B cell (primary cell): ENCODE measurements around the gene RPTOR. TPM values are rescaled to one million over a fixed set of nuclear protein-coding genes. Genes with fewer than 3 reads are reported as not detected.

ENCODE experiments used
- ATAC-seq: fragments of 200-7000 bp; cut with Tn5 transposase; one replicate; pipeline ENCODE4 v1.10.0; 2021; ENCODE audit warnings: low read depth, mild to moderate bottlenecking, moderate number of reproducible peaks, moderate library complexity
- CTCF ChIA-PET: fragments of 350-600 bp; sonication (Branson Sonifier 250); formaldehyde crosslinking; loops from one replicate; lab custom pipeline; 2021; ENCODE audit warnings: antibody characterized with exemption, inconsistent platforms; lab: Charles Lee
- POLR2A ChIA-PET: fragments of 350-600 bp; sonication (Branson Sonifier 250); formaldehyde crosslinking; loops from one replicate; lab custom pipeline; 2021; ENCODE audit warnings: antibody characterized with exemption; lab: Charles Lee
- DNase-seq: peaks from one replicate; pipeline ENCODE4 v3.0.0; 2013
- H2AFZ ChIP-seq: 2 replicates; pipeline ENCODE4 v1.6.1; 2012; ENCODE audit warnings: mild to moderate bottlenecking, low read depth, low read length; ENCODE audit not compliant: insufficient read depth, poor library complexity, severe bottlenecking
- H3K27ac ChIP-seq, 2 donors: 1 replicate in 1 of 2; 2 replicates in 1 of 2; pipeline ENCODE4 v1.5.1; 2012 to 2013; ENCODE audit warnings: low read length in 2 of 2, mild to moderate bottlenecking in 2 of 2, moderate library complexity in 1 of 2
- H3K27me3 ChIP-seq, 4 experiments: fragments of 200-600 bp in 1 of 4; sonication (generic) in 1 of 4; replicated peaks in 1 of 4; 1 replicate in 2 of 4; 2 replicates in 2 of 4; pipeline versions ENCODE4 v1.6.1 to v1.7.0; 2013 to 2016; ENCODE audit warnings: low read length in 3 of 4, mild to moderate bottlenecking in 2 of 4, mixed read lengths in 1 of 4, moderate library complexity in 1 of 4; ENCODE audit not compliant: insufficient read depth in 4 of 4, control insufficient read depth in 3 of 4; ENCODE audit errors: control extremely low read depth in 1 of 4
- H3K36me3 ChIP-seq, 2 experiments: replicated peaks in 1 of 2; 1 replicate in 1 of 2; 2 replicates in 1 of 2; pipeline versions ENCODE4 v1.6.1 to v1.7.1; 2013; ENCODE audit warnings: low read length in 1 of 2; ENCODE audit not compliant: insufficient read depth in 2 of 2, control insufficient read depth in 1 of 2; ENCODE audit errors: control extremely low read depth in 1 of 2, extremely low read depth in 1 of 2
- H3K4me1 ChIP-seq, 2 donors: fragments of 200-600 bp in 1 of 2; sonication (generic) in 1 of 2; 1 replicate in 1 of 2; 2 replicates in 1 of 2; pipeline versions ENCODE4 v1.5.1 to v1.6.1; 2013 to 2017; ENCODE audit warnings: low read length in 2 of 2; ENCODE audit not compliant: control insufficient read depth in 2 of 2, insufficient read depth in 2 of 2
- H3K4me2 ChIP-seq: replicated peaks from 2 replicates; pipeline ENCODE3; 2012; ENCODE audit warnings: mild to moderate bottlenecking, low read depth, low read length; ENCODE audit not compliant: poor library complexity, severe bottlenecking
- H3K4me3 ChIP-seq, 5 experiments: fragments of 200-600 bp in 1 of 5; sonication (generic) in 1 of 5; 1 replicate in 3 of 5; 2 replicates in 2 of 5; pipeline versions ENCODE4 v1.5.1 to v1.7.0; 2011 to 2016; ENCODE audit warnings: low read length in 4 of 5, mild to moderate bottlenecking in 4 of 5, low read depth in 2 of 5, control low read depth in 1 of 5, moderate library complexity in 1 of 5; ENCODE audit not compliant: insufficient read depth in 1 of 5; ENCODE audit errors: control extremely low read depth in 1 of 5, extremely low read depth in 1 of 5
- H3K79me2 ChIP-seq: fragments of 200-600 bp; sonication (generic); one replicate; pipeline ENCODE4 v1.6.0; 2016; ENCODE audit warnings: low read length; ENCODE audit not compliant: control insufficient read depth, insufficient read depth
- H3K9ac ChIP-seq: fragments of 200-600 bp; sonication (generic); 2 replicates; pipeline ENCODE4 v1.6.1; 2017; ENCODE audit warnings: mild to moderate bottlenecking, low read length, moderate library complexity
- H3K9me3 ChIP-seq, 3 donors: one replicate each; pipeline versions ENCODE4 v1.6.1 to v1.7.1; 2013; ENCODE audit warnings: low read length in 2 of 3; ENCODE audit not compliant: control insufficient read depth in 2 of 3, insufficient read depth in 1 of 3; ENCODE audit errors: control extremely low read depth in 1 of 3
- H4K20me1 ChIP-seq: 2 replicates; pipeline ENCODE4 v1.6.0; 2012; ENCODE audit warnings: mild to moderate bottlenecking, low read length; ENCODE audit not compliant: insufficient read depth, control insufficient read depth, poor library complexity, severe bottlenecking
- H3K27ac Mint-ChIP-seq: one replicate; pipeline ENCODE4 v1.8.0; 2021; ENCODE audit warnings: mixed read lengths
- H3K27me3 Mint-ChIP-seq: one replicate; pipeline ENCODE4 v1.8.0; 2021; ENCODE audit warnings: mixed read lengths
- H3K4me1 Mint-ChIP-seq: one replicate; pipeline ENCODE4 v1.8.0; 2021; ENCODE audit warnings: mixed read lengths
- H3K4me3 Mint-ChIP-seq: one replicate; pipeline ENCODE4 v1.8.0; 2021; ENCODE audit warnings: mixed read lengths
- H3K9me3 Mint-ChIP-seq: one replicate; pipeline ENCODE4 v1.8.0; 2022; ENCODE audit warnings: mixed read lengths; ENCODE audit not compliant: insufficient read depth
- EZH2 ChIP-seq: IDR thresholded peaks from 2 replicates; pipeline ENCODE4 v1.6.1; 2012; ENCODE audit warnings: borderline replicate concordance, low read depth, mild to moderate bottlenecking, moderate library complexity, low read length; ENCODE audit not compliant: insufficient read depth, poor library complexity, severe bottlenecking
- WGBS: methylation state at CpG from one replicate; pipeline ENCODE4 v1.1.5; 2013; ENCODE audit warnings: missing lambda C conversion rate; ENCODE audit not compliant: insufficient coverage; 5-methylcytosine and 5-hydroxymethylcytosine counted together
- intact Hi-C: fragments of 100-400 bp; cut with micrococcal nuclease; formaldehyde crosslinking; loops from one replicate; pipeline ENCODE4 v1.10.0; 2022
- polyA plus RNA-seq: library from polyadenylated mRNA; depleted of rRNA; stranded (reverse); fragments of >200 nt; gene quantifications from 2 replicates; pipeline ENCODE4 v1.2.3, GENCODE V29; 2012
- total RNA-seq, 2 donors: library from RNA; stranded (reverse); fragments of 120-200 nt in 1 of 2; gene quantifications; 1 replicate in 1 of 2; 2 replicates in 1 of 2; pipeline versions ENCODE4 v1.2.3 to v1.2.4, GENCODE V29; 2013 to 2022
- TF ChIP-seq, protein P1 (sequence below): fragments of 200-600 bp; IDR thresholded peaks from one replicate; pipeline ENCODE4 v1.8.0; 2022; ENCODE audit warnings: antibody characterized with exemption, mild to moderate bottlenecking

The RPTOR gene
- total and polyA plus RNA-seq, 2 donors (not counting 1 experiment from before 2014, with no cell fraction given) = 13.4 to 58.8 TPM

- WGBS = 93% methylated on average over 20 of the region's 20 CpGs
- no peak overlapping the region for H3K27ac ChIP-seq
- no peak overlapping the region for H3K4me3 ChIP-seq
- CTCF ChIA-PET = no interaction called here
- no peak overlapping the region for H3K4me2 ChIP-seq
- H3K9me3 ChIP-seq = no peaks in the 10 kb centered on the region
- H3K4me3 Mint-ChIP-seq = no peak overlapping the region
- DNase-seq (no peak), ATAC-seq (no peak)
- no peak for TF ChIP-seq EZH2
- TF ChIP-seq, protein P1, sequence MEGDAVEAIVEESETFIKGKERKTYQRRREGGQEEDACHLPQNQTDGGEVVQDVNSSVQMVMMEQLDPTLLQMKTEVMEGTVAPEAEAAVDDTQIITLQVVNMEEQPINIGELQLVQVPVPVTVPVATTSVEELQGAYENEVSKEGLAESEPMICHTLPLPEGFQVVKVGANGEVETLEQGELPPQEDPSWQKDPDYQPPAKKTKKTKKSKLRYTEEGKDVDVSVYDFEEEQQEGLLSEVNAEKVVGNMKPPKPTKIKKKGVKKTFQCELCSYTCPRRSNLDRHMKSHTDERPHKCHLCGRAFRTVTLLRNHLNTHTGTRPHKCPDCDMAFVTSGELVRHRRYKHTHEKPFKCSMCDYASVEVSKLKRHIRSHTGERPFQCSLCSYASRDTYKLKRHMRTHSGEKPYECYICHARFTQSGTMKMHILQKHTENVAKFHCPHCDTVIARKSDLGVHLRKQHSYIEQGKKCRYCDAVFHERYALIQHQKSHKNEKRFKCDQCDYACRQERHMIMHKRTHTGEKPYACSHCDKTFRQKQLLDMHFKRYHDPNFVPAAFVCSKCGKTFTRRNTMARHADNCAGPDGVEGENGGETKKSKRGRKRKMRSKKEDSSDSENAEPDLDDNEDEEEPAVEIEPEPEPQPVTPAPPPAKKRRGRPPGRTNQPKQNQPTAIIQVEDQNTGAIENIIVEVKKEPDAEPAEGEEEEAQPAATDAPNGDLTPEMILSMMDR = no peak
- no peak overlapping the region for H3K9ac ChIP-seq
- H3K4me1 ChIP-seq = peaks cover 14% of the 10 kb centered on the region in 2 donors
- intact Hi-C loops = no loop called here
- no peaks in the 10 kb centered on the region for H4K20me1 ChIP-seq
- H3K9me3 Mint-ChIP-seq = no peaks in the 10 kb centered on the region
- no peaks in the 10 kb centered on the region for H3K27me3 ChIP-seq
- peaks cover 0 to 31% of the 10 kb centered on the region in 2 experiments for H3K36me3 ChIP-seq
- H3K4me1 Mint-ChIP-seq = peaks cover 12% of the 10 kb centered on the region
- no peaks in the 10 kb centered on the region for H3K27me3 Mint-ChIP-seq
- no peak overlapping the region for H3K27ac Mint-ChIP-seq
- H3K79me2 ChIP-seq = peaks cover 2% of the 10 kb centered on the region
- POLR2A ChIA-PET = no interaction called here
- no peak overlapping the region for H2AFZ ChIP-seq
These were observed 278.2 kb downstream of the RPTOR start for GRCh38 chr17:80822700-80823410.
